Ishikawa (cell line): ENCODE measurements around the gene RAD51B.

Experiments used
- CEBPB ChIP-seq: IDR thresholded peaks from 2 replicates; pipeline ENCODE4 v1.6.1; 2012
- CREB1 ChIP-seq: IDR thresholded peaks from 2 replicates; pipeline ENCODE4 v1.6.1; 2012; ENCODE audit warnings: low read depth
- EGR1 ChIP-seq: IDR thresholded peaks from 2 replicates; pipeline ENCODE4 v1.6.1; 2012
- EP300 ChIP-seq: IDR thresholded peaks from 2 replicates; pipeline ENCODE4 v1.6.1; 2012; ENCODE audit warnings: borderline replicate concordance
- FOXM1 ChIP-seq: IDR thresholded peaks from 2 replicates; pipeline ENCODE4 v1.6.1; 2012; ENCODE audit warnings: low read depth, borderline replicate concordance
- MAX ChIP-seq: IDR thresholded peaks from 2 replicates; pipeline ENCODE4 v1.6.1; 2012
- NFIC ChIP-seq: IDR thresholded peaks from 2 replicates; pipeline ENCODE4 v1.6.1; 2012
- RAD21 ChIP-seq: IDR thresholded peaks from 2 replicates; pipeline ENCODE4 v1.6.1; 2012; ENCODE audit warnings: low read depth
- TAF1 ChIP-seq: IDR thresholded peaks from 2 replicates; pipeline ENCODE4 v1.6.1; 2012; ENCODE audit warnings: low read depth, mild to moderate bottlenecking
- TCF12 ChIP-seq: IDR thresholded peaks from 2 replicates; pipeline ENCODE4 v1.6.1; 2012; ENCODE audit warnings: low read depth
- TEAD4 ChIP-seq: IDR thresholded peaks from 2 replicates; pipeline ENCODE4 v1.6.1; 2012
- USF1 ChIP-seq: IDR thresholded peaks from 2 replicates; pipeline ENCODE4 v1.6.1; 2012
- YY1 ChIP-seq: IDR thresholded peaks from 2 replicates; pipeline ENCODE4 v1.6.1; 2012; ENCODE audit warnings: low read depth
- ZBTB7A ChIP-seq: IDR thresholded peaks from 2 replicates; pipeline ENCODE4 v1.6.1; 2012; ENCODE audit warnings: low read depth
- TF ChIP-seq, protein P1 (sequence below): IDR thresholded peaks from 2 replicates; pipeline ENCODE4 v1.6.1; 2012; ENCODE audit warnings: low read depth, mild to moderate bottlenecking

RAD51B gene

DNA sequence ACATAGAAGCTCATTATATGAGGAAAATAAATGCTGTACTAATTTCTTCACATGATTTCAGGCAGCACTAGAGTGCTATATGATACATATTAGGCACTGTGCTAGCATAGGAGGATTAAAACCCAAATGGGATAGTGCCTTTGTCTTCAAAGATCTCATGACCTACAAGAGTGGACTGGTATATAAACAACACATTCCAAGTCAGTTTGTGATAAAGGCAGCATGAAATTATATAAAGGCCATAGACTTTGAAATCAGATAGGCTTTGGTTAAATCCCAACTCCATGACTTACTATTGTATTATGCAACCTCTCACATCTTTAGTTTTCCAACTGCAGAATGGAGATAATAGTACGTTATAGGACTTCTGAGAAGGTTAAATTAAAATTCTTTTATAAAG lies 179.7 kb downstream of the RAD51B start:
- TF ChIP-seq TCF12 (no peak), NFIC (no peak), MAX (no peak), YY1 (no peak), EP300 (no peak), TEAD4 (no peak), USF1 (no peak), TAF1 (no peak), ZBTB7A (no peak), CREB1 (no peak), CEBPB (no peak), EGR1 (no peak), RAD21 (no peak)
- TF ChIP-seq, protein P1, sequence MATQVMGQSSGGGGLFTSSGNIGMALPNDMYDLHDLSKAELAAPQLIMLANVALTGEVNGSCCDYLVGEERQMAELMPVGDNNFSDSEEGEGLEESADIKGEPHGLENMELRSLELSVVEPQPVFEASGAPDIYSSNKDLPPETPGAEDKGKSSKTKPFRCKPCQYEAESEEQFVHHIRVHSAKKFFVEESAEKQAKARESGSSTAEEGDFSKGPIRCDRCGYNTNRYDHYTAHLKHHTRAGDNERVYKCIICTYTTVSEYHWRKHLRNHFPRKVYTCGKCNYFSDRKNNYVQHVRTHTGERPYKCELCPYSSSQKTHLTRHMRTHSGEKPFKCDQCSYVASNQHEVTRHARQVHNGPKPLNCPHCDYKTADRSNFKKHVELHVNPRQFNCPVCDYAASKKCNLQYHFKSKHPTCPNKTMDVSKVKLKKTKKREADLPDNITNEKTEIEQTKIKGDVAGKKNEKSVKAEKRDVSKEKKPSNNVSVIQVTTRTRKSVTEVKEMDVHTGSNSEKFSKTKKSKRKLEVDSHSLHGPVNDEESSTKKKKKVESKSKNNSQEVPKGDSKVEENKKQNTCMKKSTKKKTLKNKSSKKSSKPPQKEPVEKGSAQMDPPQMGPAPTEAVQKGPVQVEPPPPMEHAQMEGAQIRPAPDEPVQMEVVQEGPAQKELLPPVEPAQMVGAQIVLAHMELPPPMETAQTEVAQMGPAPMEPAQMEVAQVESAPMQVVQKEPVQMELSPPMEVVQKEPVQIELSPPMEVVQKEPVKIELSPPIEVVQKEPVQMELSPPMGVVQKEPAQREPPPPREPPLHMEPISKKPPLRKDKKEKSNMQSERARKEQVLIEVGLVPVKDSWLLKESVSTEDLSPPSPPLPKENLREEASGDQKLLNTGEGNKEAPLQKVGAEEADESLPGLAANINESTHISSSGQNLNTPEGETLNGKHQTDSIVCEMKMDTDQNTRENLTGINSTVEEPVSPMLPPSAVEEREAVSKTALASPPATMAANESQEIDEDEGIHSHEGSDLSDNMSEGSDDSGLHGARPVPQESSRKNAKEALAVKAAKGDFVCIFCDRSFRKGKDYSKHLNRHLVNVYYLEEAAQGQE = no peak

DNA sequence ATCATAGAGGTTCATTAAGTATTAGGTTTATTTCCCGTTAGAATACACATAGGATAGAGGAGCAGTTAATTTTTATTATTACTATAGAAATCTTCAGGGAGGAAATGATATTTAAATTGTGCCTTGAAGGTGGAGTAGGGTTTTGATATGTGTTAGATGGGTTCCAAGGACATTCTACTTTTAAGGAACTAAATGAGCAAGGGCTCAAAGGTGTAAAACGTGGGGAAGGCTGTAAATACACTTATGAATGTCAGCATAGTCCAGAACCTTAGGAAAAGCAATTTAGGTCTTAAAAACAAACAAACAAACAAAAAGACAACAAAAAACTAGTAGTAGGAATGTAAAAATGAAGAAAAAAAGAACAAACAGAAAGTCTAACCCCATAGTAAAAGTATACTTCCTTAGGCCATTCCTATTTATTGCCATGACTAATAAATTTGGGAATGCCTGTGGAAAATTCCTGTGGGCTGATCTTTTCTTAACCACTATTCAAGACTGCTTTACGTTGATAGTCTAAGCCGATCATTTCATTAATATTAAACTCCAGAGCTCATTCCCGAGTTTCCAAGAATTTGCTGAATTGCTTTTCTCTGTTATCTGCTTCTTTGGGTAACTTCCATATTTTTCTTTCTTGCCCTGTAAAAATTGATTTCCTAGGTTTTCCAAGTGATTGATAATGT lies 180.3 kb downstream of the RAD51B start:
- TF ChIP-seq CREB1 = no peak
- no peak for TF ChIP-seq USF1
- no peak for TF ChIP-seq EP300
- no peak for TF ChIP-seq CEBPB
- TF ChIP-seq ZBTB7A = no peak
- TF ChIP-seq FOXM1 = no peak
- no peak for TF ChIP-seq TCF12
- TF ChIP-seq TAF1 = no peak
- no peak for TF ChIP-seq TEAD4
- no peak for TF ChIP-seq NFIC
- no peak for TF ChIP-seq YY1
- TF ChIP-seq, protein P1 = no peak
- TF ChIP-seq EGR1 = no peak
- no peak for TF ChIP-seq RAD21
- no peak for TF ChIP-seq MAX

- no peak for TF ChIP-seq NFIC
- no peak for TF ChIP-seq CREB1
- no peak for TF ChIP-seq MAX
- TF ChIP-seq TEAD4 = no peak
- no peak for TF ChIP-seq ZBTB7A
- TF ChIP-seq YY1 = no peak
- no peak for TF ChIP-seq EP300
- no peak for TF ChIP-seq FOXM1
- TF ChIP-seq EGR1 = no peak
Observed at GRCh38 chr14:68000511-68000910, 180.9 kb downstream of the RAD51B start.

DNA sequence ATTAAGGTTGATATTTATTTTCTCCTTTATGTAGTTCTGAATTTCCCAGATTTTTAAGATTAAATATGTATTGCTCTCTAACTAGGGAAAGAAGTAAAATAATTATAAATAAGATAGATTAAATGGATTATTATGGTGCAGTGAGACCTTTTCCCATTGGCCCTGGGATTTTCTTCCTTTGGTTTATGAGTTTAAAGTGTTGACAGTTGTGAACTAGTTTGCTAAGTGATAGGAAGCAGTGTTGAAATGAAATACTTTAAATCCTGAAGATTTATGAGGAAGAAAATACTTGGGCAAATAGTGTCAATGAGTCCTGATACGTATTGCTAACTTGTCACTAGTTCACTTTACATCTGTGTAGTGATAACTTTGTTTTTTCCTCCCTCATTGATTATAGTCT lies 188.9 kb downstream of the RAD51B start:
- no peak for TF ChIP-seq NFIC

GRCh38 chr14:68011406-68012028 lies 191.9 kb downstream of the RAD51B start:
- TF ChIP-seq, protein P1 = no peak
